ENCODE measurements around the gene TMEM178B. TPM values are rescaled to one million over a fixed set of nuclear protein-coding genes. Genes with fewer than 3 reads are reported as not detected.

The TMEM178B gene
- total and polyA plus RNA-seq, 10 of the 15 experiments (the other 5 are each of a cell fraction or from before 2014, with no cell fraction given) = 0.01 to 1.1 (median 0.04) TPM; not detected in 2

- TF ChIP-seq E4F1 (IDR thresholded peaks at IDR 0.05; ENCODE audit: borderline replicate concordance, partially characterized antibody) = no peak
- no peak for TF ChIP-seq HDGF (IDR thresholded peaks at IDR 0.05)
- TF ChIP-seq ETV6 (conservative IDR thresholded peaks at IDR 0.05 in 1 of 2, IDR thresholded peaks at IDR 0.05 in 1 of 2; ENCODE audit: borderline replicate concordance in 1 of 2, low read depth in 1 of 2) = no peak
- no peak for TF ChIP-seq MXI1 (IDR thresholded peaks at IDR 0.05; ENCODE audit: low read depth, low read length)
- TF ChIP-seq NFYA (IDR thresholded peaks at IDR 0.05; ENCODE audit: borderline replicate concordance, low read depth, low read length) = no peak
These were observed 154.6 kb downstream of the TMEM178B start (continued) for GRCh38 chr7:141228482-141228881.

DNA sequence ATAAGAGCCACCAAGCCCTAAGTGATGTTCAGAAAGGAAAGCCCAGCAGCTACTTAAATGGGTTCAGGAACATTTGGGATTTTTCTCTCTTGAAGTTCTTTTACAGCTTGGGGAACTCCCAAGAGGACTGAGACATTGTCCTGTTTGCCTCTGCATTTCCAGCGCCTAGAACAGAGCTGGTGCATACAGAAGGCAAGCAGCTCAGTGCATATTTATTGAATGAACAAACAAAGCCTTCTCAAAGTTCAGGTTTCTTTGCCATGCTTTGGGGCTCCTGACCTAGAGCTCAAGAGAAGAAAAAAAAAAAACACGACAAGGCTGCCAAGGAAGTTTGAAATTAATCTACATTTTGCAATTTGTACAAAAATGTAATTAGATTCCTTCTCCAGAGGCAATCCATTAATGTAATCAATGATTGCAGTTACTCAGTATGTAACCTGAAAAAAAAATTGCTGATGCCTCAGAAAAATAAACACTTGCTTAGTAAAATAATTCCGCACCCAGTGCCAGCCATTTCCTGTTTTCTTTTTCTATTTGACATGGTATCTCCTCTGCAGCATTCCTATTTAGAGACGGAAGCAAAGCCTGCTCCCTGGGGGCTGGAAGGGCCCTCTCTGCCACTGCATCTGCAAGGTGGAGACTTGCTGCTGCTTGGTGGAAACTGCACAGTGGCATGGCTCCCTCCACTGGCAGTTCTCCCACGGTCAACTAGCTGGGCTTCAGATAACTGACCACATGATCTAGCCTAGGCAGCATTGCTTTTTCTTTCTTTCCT is 157.3 kb downstream of the TMEM178B start:
- 14% methylated on average over 5 of the region's 5 CpGs for WGBS (ENCODE audit: insufficient coverage, insufficient replicate concordance, low lambda C conversion rate, missing lambda C conversion rate)
- Histone ChIP-seq H3K36me3 (ENCODE audit: control insufficient read depth in 2 of 2, insufficient read depth in 2 of 2, low read length in 1 of 2) (no peaks in the 10 kb centered on the region), H3K9me3 (replicated peaks; ENCODE audit: control insufficient read depth, insufficient read depth, low read length) (no peaks in the 10 kb centered on the region), H3K79me2 (ENCODE audit: control insufficient read depth, insufficient read depth, low read length) (no peaks in the 10 kb centered on the region), H3K4me2 (ENCODE audit: control insufficient read depth, insufficient read depth) (no peak overlapping the region), H3K27me3 (replicated peaks in 1 of 2; ENCODE audit: control insufficient read depth in 2 of 2, insufficient read depth in 2 of 2, low read length in 1 of 2) (no peaks in the 10 kb centered on the region; a peak in 1 of 4 replicates), H4K20me1 (ENCODE audit: control insufficient read depth, insufficient read depth) (no peaks in the 10 kb centered on the region; the same call in 1 of the 2 replicates), H3K4me3 (no peak overlapping the region), H3K4me1 (ENCODE audit: control insufficient read depth, insufficient read depth, low read length) (peaks cover under 1% of the 10 kb centered on the region; the same call in 1 of the 2 replicates), H2AFZ (ENCODE audit: control insufficient read depth, low read depth, low read length) (no peak overlapping the region), H3K27ac (ENCODE audit: control insufficient read depth, insufficient read depth) (no peak overlapping the region), H3K9ac (ENCODE audit: control insufficient read depth, insufficient read depth, low read length) (no peak overlapping the region)
- no peak for FAIRE-seq
- ChIA-PET POLR2A (interaction anchor here (0.6 kb wide), 1 partner anchor 90 kb away, joined by 4 read pairs; no protein-coding TSS in a partner anchor), SMC1A (ENCODE audit: uncharacterized antibody, unreplicated experiment) (interaction anchor here (0.6 to 1.7 kb wide), 3 partner anchors 11 to 301 kb away, joined by 3 to 5 read pairs (median 3); no protein-coding TSS in a partner anchor), RAD21 (ENCODE audit: unreplicated experiment) (interaction anchor here (1.1 to 1.6 kb wide), 4 partner anchors 8 to 302 kb away, joined by 3 to 7 read pairs (median 4); partner anchors contain the start of gene MRPS33), CTCF (interaction anchor here (0.6 to 2.0 kb wide), 9 partner anchors 10 to 557 kb away, joined by 3 to 7 read pairs (median 3); partner anchors contain the start of gene MRPS33)
- ATAC-seq = peak; percentile 74
- TF ChIP-seq SP1 (IDR thresholded peaks at IDR 0.05; ENCODE audit: low read depth, low read length) = no peak
- TF ChIP-seq YBX1 (IDR thresholded peaks at IDR 0.05) = no peak
- TF ChIP-seq TCF12 (IDR thresholded peaks at IDR 0.05; ENCODE audit: low read depth, low read length) = no peak
- peak; percentile 43 for TF ChIP-seq RAD21 (IDR thresholded peaks at IDR 0.05; ENCODE audit: insufficient read depth, low read depth, low read length)
- TF ChIP-seq ASH2L (IDR thresholded peaks at IDR 0.05; ENCODE audit: borderline replicate concordance, low read depth) = no peak
- no peak for TF ChIP-seq STAT1 (conservative IDR thresholded peaks at IDR 0.05)
- TF ChIP-seq SMC3 (IDR thresholded peaks at IDR 0.05; ENCODE audit: borderline replicate concordance, low read length) = peak; percentile 25; the same call in 1 of the 2 replicates
- peak in 2 of 3 experiments; percentile 31 to 53; a peak in 4 of 6 replicates for TF ChIP-seq CTCF (IDR thresholded peaks at IDR 0.05 in 2 of 3, conservative IDR thresholded peaks at IDR 0.05 in 1 of 3; ENCODE audit: control insufficient read depth in 2 of 3, extremely low read depth in 1 of 3, insufficient read depth in 1 of 3, low read depth in 3 of 3, low read length in 3 of 3)
- no peak for TF ChIP-seq EGR1 (IDR thresholded peaks at IDR 0.05; ENCODE audit: borderline replicate concordance in 1 of 2, low read depth in 2 of 2, low read length in 2 of 2)
- no TSS peak for BruUV-seq (replicated peaks)
- no peak for DNase-seq (ENCODE audit: low read depth, low spot score)
- intact Hi-C loops (cut with micrococcal nuclease; ENCODE audit: unreplicated experiment) = no loop called here
- in situ Hi-C loops (cut with MboI) = no loop called here

Data from GM12878 (cell line).